Small intestine (tissue), 7 donors: ENCODE results near the gene DVL3. TPM values are rescaled to one million over a fixed set of nuclear protein-coding genes. Genes with fewer than 3 reads are reported as not detected.

Source experiments
- DNase-seq, 2 donors: peaks; one replicate each; pipeline versions ENCODE4 v3.0.0 to v3.0.0-alpha.2; 2013
- FAIRE-seq: peaks from 2 replicates; lab custom pipeline; 2012; peaks lifted over from hg19 to GRCh38; lab: Jason Lieb, UNC
- H3K27ac ChIP-seq, 3 donors: one replicate each; pipeline ENCODE4 v1.5.1; 2013; ENCODE audit warnings: low read length in 2 of 3, mild to moderate bottlenecking in 2 of 3, control low read depth in 1 of 3, inconsistent platforms in 1 of 3, low read depth in 1 of 3, moderate library complexity in 1 of 3
- H3K27me3 ChIP-seq, 3 donors: one replicate each; pipeline ENCODE4 v1.6.1; 2013; ENCODE audit warnings: low read length in 3 of 3, inconsistent platforms in 1 of 3; ENCODE audit not compliant: control insufficient read depth in 3 of 3, insufficient read depth in 3 of 3
- H3K36me3 ChIP-seq, 3 donors: one replicate each; pipeline ENCODE4 v1.6.1; 2013; ENCODE audit warnings: low read length in 3 of 3, inconsistent platforms in 1 of 3, low read depth in 1 of 3, mild to moderate bottlenecking in 1 of 3, moderate library complexity in 1 of 3; ENCODE audit not compliant: control insufficient read depth in 3 of 3, insufficient read depth in 2 of 3
- H3K4me1 ChIP-seq, 3 donors: one replicate each; pipeline ENCODE4 v1.6.1; 2013; ENCODE audit warnings: low read length in 2 of 3, inconsistent platforms in 1 of 3, low read depth in 1 of 3, mild to moderate bottlenecking in 1 of 3, moderate library complexity in 1 of 3; ENCODE audit not compliant: control insufficient read depth in 3 of 3, insufficient read depth in 2 of 3
- H3K4me3 ChIP-seq, 3 donors: one replicate each; pipeline ENCODE4 v1.5.1; 2013; ENCODE audit warnings: low read length in 3 of 3, control low read depth in 1 of 3, inconsistent platforms in 1 of 3, low read depth in 1 of 3, mild to moderate bottlenecking in 1 of 3, moderate library complexity in 1 of 3
- H3K9me3 ChIP-seq, 2 donors: one replicate each; pipeline ENCODE4 v1.6.1; 2013; ENCODE audit warnings: low read depth in 1 of 2, low read length in 1 of 2; ENCODE audit not compliant: control insufficient read depth in 2 of 2, insufficient read depth in 1 of 2
- WGBS, 3 donors: extraction: QIAGEN DNeasy Blood & Tissue Kit; methylation state at CpG; one replicate each; pipeline ENCODE4 v1.1.7; 2013; 5-methylcytosine and 5-hydroxymethylcytosine counted together
- polyA plus RNA-seq, 4 donors: library from polyadenylated mRNA; stranded (reverse) in 3 of 4; unstranded in 1 of 4; fragments of 200-250 nt in 3 of 4; fragments of 120-200 nt in 1 of 4; gene quantifications; one replicate each; pipeline versions ENCODE4 v1.2.1 to v1.2.3, GENCODE V29; 2013
- donor health status: healthy with polysubstance abuse.
- donor health status: control.
- donor health status: control.
- donor health status: Bipolar disorder and iron deficiency.
- donor health status: healthy.

The DVL3 gene
- polyA plus RNA-seq, 4 donors: 33.5 to 69.6 (median 35.3) TPM

GRCh38 chr3:184193991-184194539, 38.9 kb downstream of the DVL3 start:
- H3K27ac ChIP-seq: no peak overlapping the region
- 88 to 90% (median 90%) methylated on average over 9 of the region's 9 CpGs for WGBS, 3 donors
- H3K4me1 ChIP-seq: no peaks in the 10 kb centered on the region
- FAIRE-seq (no peak), DNase-seq (no peak)
- H3K27me3 ChIP-seq: no peaks in the 10 kb centered on the region
- no peaks in the 10 kb centered on the region for H3K9me3 ChIP-seq
- H3K36me3 ChIP-seq: peaks cover 4 to 63% (median 31%) of the 10 kb centered on the region in 3 donors
- H3K4me3 ChIP-seq: no peak overlapping the region

GRCh38 chr3:184196536-184196935, 41.4 kb downstream of the DVL3 start:
- Histone ChIP-seq H3K27me3 (no peaks in the 10 kb centered on the region), H3K4me1 (no peaks in the 10 kb centered on the region), H3K9me3 (no peaks in the 10 kb centered on the region), H3K36me3 (peaks cover 2 to 44% (median 18%) of the 10 kb centered on the region in 3 donors), H3K4me3 (no peak overlapping the region), H3K27ac (no peak overlapping the region)
- FAIRE-seq: no peak
- DNase-seq: no peak
- 75 to 85% (median 82%) methylated on average over 6 of the region's 6 CpGs for WGBS, 3 donors

DNA sequence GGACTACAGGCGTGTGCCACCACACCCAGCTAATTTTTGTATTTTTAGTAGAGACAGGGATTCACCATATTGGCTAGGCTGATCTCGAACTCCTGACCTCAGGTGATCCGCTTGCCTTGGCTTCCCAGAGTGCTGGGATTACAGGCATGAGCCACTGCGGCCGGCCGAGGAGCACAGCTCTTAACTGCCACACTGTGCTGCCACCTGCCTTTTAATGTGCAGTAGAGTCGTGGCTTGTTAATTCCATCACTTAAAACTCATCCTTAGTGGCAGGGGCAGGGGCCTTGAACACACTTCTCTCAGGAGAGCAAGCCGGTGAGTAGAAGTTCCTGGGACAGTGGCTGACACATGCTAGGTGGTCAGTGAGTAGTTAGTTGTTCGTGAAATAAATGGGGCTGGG, 43.3 kb downstream of the DVL3 start:
- 78 to 83% (median 83%) methylated on average over 9 of the region's 9 CpGs for WGBS, 3 donors
- no peak overlapping the region for H3K27ac ChIP-seq
- H3K27me3 ChIP-seq: no peaks in the 10 kb centered on the region
- peaks cover 0 to 27% (median 3%) of the 10 kb centered on the region in 3 donors for H3K36me3 ChIP-seq
- H3K4me1 ChIP-seq: no peaks in the 10 kb centered on the region
- DNase-seq (no peak), FAIRE-seq (no peak)
- H3K9me3 ChIP-seq: no peaks in the 10 kb centered on the region
- H3K4me3 ChIP-seq: no peak overlapping the region

DNA sequence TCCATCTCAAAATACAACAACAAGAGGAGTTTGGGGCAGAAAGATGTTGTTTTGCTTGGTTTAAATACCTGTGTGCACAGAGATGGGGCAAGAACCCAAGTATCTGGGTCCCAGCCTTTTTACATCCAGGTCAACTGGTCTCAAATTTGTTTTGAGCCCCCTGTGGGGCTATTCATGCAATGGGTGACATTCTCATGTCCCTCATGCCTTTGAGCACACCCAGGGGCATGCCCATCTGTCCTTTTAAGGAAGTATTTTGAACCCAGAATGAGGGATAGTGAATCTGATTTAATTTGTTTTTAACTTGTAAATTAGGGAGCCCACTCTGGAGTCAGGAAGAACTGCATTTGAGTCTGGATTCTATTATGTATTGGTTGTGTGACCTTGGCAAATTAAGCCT, 45.6 kb downstream of the DVL3 start:
- H3K4me3 ChIP-seq: no peak overlapping the region
- no peaks in the 10 kb centered on the region for H3K4me1 ChIP-seq
- H3K27ac ChIP-seq: no peak overlapping the region
- H3K36me3 ChIP-seq: peaks cover 0 to 9% (median 0%) of the 10 kb centered on the region in 3 donors
- FAIRE-seq: no peak
- H3K27me3 ChIP-seq: no peaks in the 10 kb centered on the region
- DNase-seq: no peak
- H3K9me3 ChIP-seq: no peaks in the 10 kb centered on the region

- Histone ChIP-seq H3K27ac (no peak overlapping the region), H3K27me3 (peaks cover 0 to 8% (median 0%) of the 10 kb centered on the region in 3 donors), H3K9me3 (no peaks in the 10 kb centered on the region), H3K4me3 (no peak overlapping the region), H3K36me3 (no peaks in the 10 kb centered on the region), H3K4me1 (no peaks in the 10 kb centered on the region)
- no peak for DNase-seq
- FAIRE-seq: no peak
- 81 to 86% (median 86%) methylated on average over 8 of the region's 8 CpGs for WGBS, 3 donors
Measured at GRCh38 chr3:184203526-184203925, 48.3 kb downstream of the DVL3 start.

DNA sequence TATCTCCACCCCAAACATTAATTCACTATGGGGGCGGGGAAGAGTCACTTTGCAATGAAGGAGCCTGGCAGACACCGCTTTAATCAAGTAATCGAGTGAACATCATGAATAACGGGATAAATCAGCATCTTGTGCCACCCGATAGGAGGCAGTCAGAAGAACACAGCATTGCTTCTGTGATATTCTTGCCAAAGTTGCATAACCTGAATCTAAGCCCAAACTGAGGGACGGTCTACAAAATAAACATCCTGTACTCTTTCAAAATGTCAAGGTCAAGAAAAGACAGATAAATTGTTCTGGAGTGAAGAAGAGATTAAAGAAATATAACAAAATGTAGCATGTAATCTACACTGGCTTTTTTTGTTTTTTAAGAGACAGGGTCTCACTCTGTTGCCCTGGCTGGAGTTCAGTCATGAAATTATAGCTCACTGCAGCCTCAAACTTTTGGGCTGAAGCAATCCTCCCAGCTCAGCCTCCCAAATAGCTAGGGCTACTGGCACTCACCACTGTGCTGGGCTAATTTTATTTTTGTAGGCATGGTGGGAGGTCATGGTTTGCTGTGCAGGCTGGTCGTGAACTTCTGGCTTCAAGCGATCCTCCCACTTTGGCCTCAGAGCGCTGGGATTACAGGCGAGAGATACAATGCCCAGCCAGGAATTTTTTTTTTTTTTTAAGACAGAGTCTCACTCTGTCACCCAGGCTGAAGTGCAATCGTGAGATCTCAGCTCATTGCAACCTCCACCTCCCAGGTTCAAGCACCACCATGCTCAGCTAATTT, 54.2 kb downstream of the DVL3 start:
- H3K9me3 ChIP-seq: no peaks in the 10 kb centered on the region
- no peak for DNase-seq
- 53 to 69% (median 55%) methylated on average over 11 of the region's 11 CpGs for WGBS, 3 donors
- H3K4me1 ChIP-seq: no peaks in the 10 kb centered on the region
- no peaks in the 10 kb centered on the region for H3K36me3 ChIP-seq
- FAIRE-seq: no peak
- H3K27ac ChIP-seq: no peak overlapping the region
- no peak overlapping the region for H3K4me3 ChIP-seq
- H3K27me3 ChIP-seq: peaks cover 0 to 8% (median 0%) of the 10 kb centered on the region in 3 donors

DNA sequence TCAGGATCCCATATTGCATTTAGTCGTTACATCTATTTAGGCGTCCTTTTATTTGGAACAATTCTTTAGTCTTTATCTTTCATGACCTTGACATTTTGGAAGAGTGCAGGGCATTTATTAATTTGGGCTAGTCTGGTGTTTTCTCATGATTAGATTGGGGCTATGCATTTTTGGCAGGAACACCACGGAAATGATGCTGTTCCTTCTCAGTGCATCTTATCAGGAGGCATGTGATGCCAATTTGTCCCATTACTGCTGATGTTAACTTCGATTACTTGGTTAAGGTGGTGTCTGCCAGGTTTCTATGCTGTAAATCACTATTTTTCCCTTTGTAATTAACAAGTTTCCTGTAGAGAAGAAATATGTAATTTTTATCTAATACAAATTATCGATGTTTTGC, 56.1 kb downstream of the DVL3 start:
- no peaks in the 10 kb centered on the region for H3K9me3 ChIP-seq
- peaks cover 0 to 8% (median 0%) of the 10 kb centered on the region in 3 donors for H3K27me3 ChIP-seq
- no peak overlapping the region for H3K4me3 ChIP-seq
- H3K27ac ChIP-seq: no peak overlapping the region
- DNase-seq (no peak), FAIRE-seq (no peak)
- WGBS, 3 donors: 64 to 81% (median 66%) methylated on average over 5 of the region's 5 CpGs
- H3K36me3 ChIP-seq: no peaks in the 10 kb centered on the region
- H3K4me1 ChIP-seq: no peaks in the 10 kb centered on the region

- peaks cover 0 to 5% (median 0%) of the 10 kb centered on the region in 3 donors for H3K27me3 ChIP-seq
- H3K4me1 ChIP-seq: no peaks in the 10 kb centered on the region
- no peaks in the 10 kb centered on the region for H3K9me3 ChIP-seq
- H3K4me3 ChIP-seq: no peak overlapping the region
- FAIRE-seq (no peak), DNase-seq (no peak)
- WGBS, 3 donors: 73 to 79% (median 76%) methylated on average over 5 of the region's 5 CpGs
- H3K36me3 ChIP-seq: no peaks in the 10 kb centered on the region
- no peak overlapping the region for H3K27ac ChIP-seq
Measured at GRCh38 chr3:184211718-184212117, 56.5 kb downstream of the DVL3 start.
